ENCODE measurements around the gene KRTAP12-3. TPM values are rescaled to one million over a fixed set of nuclear protein-coding genes. Genes with fewer than 3 reads are reported as not detected.

Gene KRTAP12-3
- total and polyA plus RNA-seq, 10 of the 15 experiments (the other 5 are each of a cell fraction or from before 2014, with no cell fraction given) = not detected

- TF ChIP-seq FOXK2 (IDR thresholded peaks at IDR 0.05) (no peak), GATAD2B (conservative IDR thresholded peaks at IDR 0.05; ENCODE audit: low read depth) (no peak), FOS (IDR thresholded peaks at IDR 0.05; ENCODE audit: borderline replicate concordance, extremely low read depth, insufficient read length) (no peak)
- TF ChIP-seq, protein P1, sequence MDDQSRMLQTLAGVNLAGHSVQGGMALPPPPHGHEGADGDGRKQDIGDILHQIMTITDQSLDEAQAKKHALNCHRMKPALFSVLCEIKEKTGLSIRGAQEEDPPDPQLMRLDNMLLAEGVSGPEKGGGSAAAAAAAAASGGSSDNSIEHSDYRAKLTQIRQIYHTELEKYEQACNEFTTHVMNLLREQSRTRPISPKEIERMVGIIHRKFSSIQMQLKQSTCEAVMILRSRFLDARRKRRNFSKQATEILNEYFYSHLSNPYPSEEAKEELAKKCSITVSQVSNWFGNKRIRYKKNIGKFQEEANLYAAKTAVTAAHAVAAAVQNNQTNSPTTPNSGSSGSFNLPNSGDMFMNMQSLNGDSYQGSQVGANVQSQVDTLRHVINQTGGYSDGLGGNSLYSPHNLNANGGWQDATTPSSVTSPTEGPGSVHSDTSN (IDR thresholded peaks at IDR 0.05; ENCODE audit: insufficient replicate concordance, low read depth, low read length) = no peak
These were observed 45.4 kb downstream of the KRTAP12-3 start (continued) for GRCh38 chr21:44702973-44703730.

- RAD21 ChIA-PET (ENCODE audit: unreplicated experiment) = no interaction called here
- H3K27ac ChIP-seq (ENCODE audit: control insufficient read depth, insufficient read depth) = no peak overlapping the region
- FAIRE-seq = no peak
- no peaks in the 10 kb centered on the region for H3K36me3 ChIP-seq (ENCODE audit: control insufficient read depth in 2 of 2, insufficient read depth in 2 of 2, low read length in 1 of 2)
- CTCF ChIA-PET = no interaction called here
- SMC1A ChIA-PET (ENCODE audit: uncharacterized antibody, unreplicated experiment) = no interaction called here
- H3K4me2 ChIP-seq (ENCODE audit: control insufficient read depth, insufficient read depth) = no peak overlapping the region
- in situ Hi-C loops (cut with MboI) = no loop called here
- POLR2A ChIA-PET = no interaction called here
- no peak overlapping the region for H2AFZ ChIP-seq (ENCODE audit: control insufficient read depth, low read depth, low read length)
- TF ChIP-seq RCOR1 (conservative IDR thresholded peaks at IDR 0.05; ENCODE audit: low read depth, low read length) (no peak), CHD2 (IDR thresholded peaks at IDR 0.05; ENCODE audit: borderline replicate concordance, low read depth, low read length) (no peak), TCF7 (IDR thresholded peaks at IDR 0.05; ENCODE audit: borderline replicate concordance) (no peak), SMAD1 (IDR thresholded peaks at IDR 0.05; ENCODE audit: low read depth, partially characterized antibody) (no peak), GABPA (IDR thresholded peaks at IDR 0.05; ENCODE audit: low read depth) (no peak), NFYA (IDR thresholded peaks at IDR 0.05; ENCODE audit: borderline replicate concordance, low read depth, low read length) (no peak), NR2C1 (IDR thresholded peaks at IDR 0.05) (no peak), POLR2A (IDR thresholded peaks at IDR 0.05; ENCODE audit: low read depth, low read length) (no peak), CHD4 (IDR thresholded peaks at IDR 0.05) (no peak)
- TF ChIP-seq, protein P2, sequence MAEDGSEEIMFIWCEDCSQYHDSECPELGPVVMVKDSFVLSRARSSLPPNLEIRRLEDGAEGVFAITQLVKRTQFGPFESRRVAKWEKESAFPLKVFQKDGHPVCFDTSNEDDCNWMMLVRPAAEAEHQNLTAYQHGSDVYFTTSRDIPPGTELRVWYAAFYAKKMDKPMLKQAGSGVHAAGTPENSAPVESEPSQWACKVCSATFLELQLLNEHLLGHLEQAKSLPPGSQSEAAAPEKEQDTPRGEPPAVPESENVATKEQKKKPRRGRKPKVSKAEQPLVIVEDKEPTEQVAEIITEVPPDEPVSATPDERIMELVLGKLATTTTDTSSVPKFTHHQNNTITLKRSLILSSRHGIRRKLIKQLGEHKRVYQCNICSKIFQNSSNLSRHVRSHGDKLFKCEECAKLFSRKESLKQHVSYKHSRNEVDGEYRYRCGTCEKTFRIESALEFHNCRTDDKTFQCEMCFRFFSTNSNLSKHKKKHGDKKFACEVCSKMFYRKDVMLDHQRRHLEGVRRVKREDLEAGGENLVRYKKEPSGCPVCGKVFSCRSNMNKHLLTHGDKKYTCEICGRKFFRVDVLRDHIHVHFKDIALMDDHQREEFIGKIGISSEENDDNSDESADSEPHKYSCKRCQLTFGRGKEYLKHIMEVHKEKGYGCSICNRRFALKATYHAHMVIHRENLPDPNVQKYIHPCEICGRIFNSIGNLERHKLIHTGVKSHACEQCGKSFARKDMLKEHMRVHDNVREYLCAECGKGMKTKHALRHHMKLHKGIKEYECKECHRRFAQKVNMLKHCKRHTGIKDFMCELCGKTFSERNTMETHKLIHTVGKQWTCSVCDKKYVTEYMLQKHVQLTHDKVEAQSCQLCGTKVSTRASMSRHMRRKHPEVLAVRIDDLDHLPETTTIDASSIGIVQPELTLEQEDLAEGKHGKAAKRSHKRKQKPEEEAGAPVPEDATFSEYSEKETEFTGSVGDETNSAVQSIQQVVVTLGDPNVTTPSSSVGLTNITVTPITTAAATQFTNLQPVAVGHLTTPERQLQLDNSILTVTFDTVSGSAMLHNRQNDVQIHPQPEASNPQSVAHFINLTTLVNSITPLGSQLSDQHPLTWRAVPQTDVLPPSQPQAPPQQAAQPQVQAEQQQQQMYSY (CRISPR knock-in tag; IDR thresholded peaks at IDR 0.05) = no peak
- BruUV-seq (replicated peaks) = no TSS peak
- peaks cover 2 to 5% of the 10 kb centered on the region in 2 experiments; a peak in 3 of 4 replicates for H3K27me3 ChIP-seq (replicated peaks in 1 of 2; ENCODE audit: control insufficient read depth in 2 of 2, insufficient read depth in 2 of 2, low read length in 1 of 2)
- WGBS (ENCODE audit: insufficient coverage, insufficient replicate concordance, low lambda C conversion rate, missing lambda C conversion rate) = 32% methylated on average over 13 of the region's 13 CpGs
- ATAC-seq = no peak
- peaks cover 6% of the 10 kb centered on the region; the same call in 1 of the 3 replicates for H3K9me3 ChIP-seq (replicated peaks; ENCODE audit: control insufficient read depth, insufficient read depth, low read length)
- no peaks in the 10 kb centered on the region for H4K20me1 ChIP-seq (ENCODE audit: control insufficient read depth, insufficient read depth)
- H3K4me3 ChIP-seq = no peak overlapping the region
- intact Hi-C loops (cut with micrococcal nuclease; ENCODE audit: unreplicated experiment) = no loop called here
- no peaks in the 10 kb centered on the region for H3K4me1 ChIP-seq (ENCODE audit: control insufficient read depth, insufficient read depth, low read length)
- no peak for DNase-seq (ENCODE audit: low read depth, low spot score)
- H3K79me2 ChIP-seq (ENCODE audit: control insufficient read depth, insufficient read depth, low read length) = no peaks in the 10 kb centered on the region
- no peak overlapping the region for H3K9ac ChIP-seq (ENCODE audit: control insufficient read depth, insufficient read depth, low read length)
These were observed 46.3 kb downstream of the KRTAP12-3 start for GRCh38 chr21:44703731-44704635.
